Common myeloid progenitor, CD34-positive (primary cell): Measurements from ENCODE around the gene TPX2.
A peak's percentile ranks its signal among the peaks of the same experiment; 100 is the strongest.

Experiments used
- CTCF ChIA-PET: fragments of 350-600 bp; sonication (Branson Sonifier 250); formaldehyde crosslinking; loops from one replicate; lab custom pipeline; 2021; ENCODE audit warnings: antibody characterized with exemption; lab: Charles Lee
- POLR2A ChIA-PET: fragments of 350-600 bp; sonication (Branson Sonifier 250); formaldehyde crosslinking; loops from one replicate; lab custom pipeline; 2021; ENCODE audit warnings: antibody characterized with exemption; lab: Charles Lee
- DNase-seq, 3 donors: peaks; one replicate each; pipeline versions ENCODE4 v3.0.0 to v3.0.0-alpha.2; 2013
- H3K27ac ChIP-seq, 2 experiments: 1 replicate in 1 of 2; 2 replicates in 1 of 2; pipeline ENCODE4 v1.7.0; 2013; ENCODE audit warnings: inconsistent platforms in 2 of 2, low read length in 2 of 2, mild to moderate bottlenecking in 2 of 2, low read depth in 1 of 2, moderate library complexity in 1 of 2; ENCODE audit not compliant: severe bottlenecking in 2 of 2, insufficient read depth in 1 of 2, poor library complexity in 1 of 2
- H3K27me3 ChIP-seq, 5 experiments: replicated peaks in 2 of 5; 1 replicate in 3 of 5; 2 replicates in 2 of 5; pipeline versions ENCODE4 v1.6.1 to v1.7.0; 2013; ENCODE audit warnings: low read length in 4 of 5, mild to moderate bottlenecking in 2 of 5, moderate library complexity in 2 of 5, inconsistent platforms in 1 of 5; ENCODE audit not compliant: insufficient read depth in 5 of 5, control insufficient read depth in 4 of 5
- H3K36me3 ChIP-seq, 4 experiments: 1 replicate in 2 of 4; 2 replicates in 2 of 4; pipeline versions ENCODE4 v1.6.1 to v1.7.0; 2013; ENCODE audit warnings: low read length in 3 of 4, control low read depth in 1 of 4, mild to moderate bottlenecking in 1 of 4; ENCODE audit not compliant: control insufficient read depth in 4 of 4, insufficient read depth in 4 of 4
- H3K4me1 ChIP-seq, 4 experiments: 1 replicate in 3 of 4; 2 replicates in 1 of 4; pipeline versions ENCODE4 v1.6.1 to v1.7.1; 2013; ENCODE audit warnings: low read length in 3 of 4, mild to moderate bottlenecking in 3 of 4, control low read depth in 1 of 4, inconsistent platforms in 1 of 4, moderate library complexity in 1 of 4; ENCODE audit not compliant: control insufficient read depth in 4 of 4, insufficient read depth in 4 of 4; ENCODE audit errors: control extremely low read depth in 1 of 4
- H3K4me3 ChIP-seq, 7 experiments: 1 replicate in 4 of 7; 2 replicates in 3 of 7; pipeline versions ENCODE4 v1.5.1 to v1.7.0; 2013; ENCODE audit warnings: mild to moderate bottlenecking in 7 of 7, low read length in 6 of 7, moderate library complexity in 6 of 7, inconsistent platforms in 2 of 7, low read depth in 2 of 7, control low read depth in 1 of 7; ENCODE audit not compliant: insufficient read depth in 4 of 7, control insufficient read depth in 1 of 7; ENCODE audit errors: extremely low read depth in 1 of 7
- H3K9me3 ChIP-seq, 5 experiments: 1 replicate in 4 of 5; 2 replicates in 1 of 5; pipeline versions ENCODE4 v1.6.1 to v1.7.1; 2013; ENCODE audit warnings: low read length in 4 of 5, mild to moderate bottlenecking in 2 of 5, inconsistent platforms in 1 of 5, low read depth in 1 of 5, moderate library complexity in 1 of 5; ENCODE audit not compliant: control insufficient read depth in 4 of 5, insufficient read depth in 2 of 5; ENCODE audit errors: control extremely low read depth in 1 of 5
- WGBS: methylation state at CpG from one replicate; pipeline ENCODE4 v1.1.5; 2013; ENCODE audit not compliant: insufficient coverage; 5-methylcytosine and 5-hydroxymethylcytosine counted together

The TPX2 gene

DNA sequence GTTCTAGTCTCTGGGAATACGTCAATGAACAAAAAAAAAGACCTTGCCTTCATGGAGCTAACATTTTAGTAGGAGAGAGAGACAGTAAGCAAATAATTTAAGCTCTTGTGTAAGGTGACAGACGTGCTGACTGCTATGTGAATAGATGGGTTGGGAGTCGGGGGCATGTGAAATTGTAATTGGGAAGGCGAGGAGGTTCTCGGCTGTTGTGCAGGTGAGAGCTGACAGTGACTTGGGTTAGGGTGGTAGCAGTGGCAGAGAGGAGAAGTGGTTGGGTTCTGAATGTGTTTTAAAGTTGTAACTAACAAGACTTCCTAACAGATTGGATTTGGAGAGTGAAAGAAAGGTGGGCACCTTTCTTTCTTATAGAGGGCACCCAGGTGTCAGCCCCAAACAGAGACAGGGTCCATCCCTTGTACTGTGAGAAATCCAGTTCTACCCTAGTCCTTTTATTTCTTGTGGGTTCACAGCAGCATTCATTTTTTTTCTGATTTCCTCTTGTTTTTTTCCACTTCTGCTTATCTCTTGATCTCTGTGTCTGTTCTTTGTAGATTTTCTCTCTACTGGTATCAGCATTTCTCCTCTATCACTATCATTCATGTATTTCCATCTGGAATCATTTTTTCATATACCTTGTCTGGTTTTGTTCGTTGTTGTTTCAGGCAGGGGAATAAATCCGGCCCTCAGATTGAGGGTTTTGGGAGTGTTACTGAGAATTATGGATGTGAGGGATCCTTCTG is 64.6 kb downstream of the TPX2 start:
- Histone ChIP-seq H3K36me3 (peaks cover 8 to 59% (median 17%) of the 10 kb centered on the region in 4 experiments), H3K27ac (no peak overlapping the region), H3K9me3 (no peaks in the 10 kb centered on the region), H3K4me1 (peaks cover 5 to 34% (median 25%) of the 10 kb centered on the region in 4 experiments), H3K4me3 (no peak overlapping the region), H3K27me3 (no peaks in the 10 kb centered on the region)
- 46% methylated on average over 7 of the region's 7 CpGs for WGBS
- CTCF ChIA-PET: interaction anchor here (0.6 to 2.3 kb wide), 4 partner anchors 17 to 166 kb away, joined by 3 to 10 read pairs (median 4); no protein-coding TSS in a partner anchor
- POLR2A ChIA-PET: interaction anchor here (0.6 kb wide), 1 partner anchor 12 kb away, joined by 4 read pairs; no protein-coding TSS in a partner anchor
- DNase-seq: peak in 2 of 3 donors; percentile 35 to 56

DNA sequence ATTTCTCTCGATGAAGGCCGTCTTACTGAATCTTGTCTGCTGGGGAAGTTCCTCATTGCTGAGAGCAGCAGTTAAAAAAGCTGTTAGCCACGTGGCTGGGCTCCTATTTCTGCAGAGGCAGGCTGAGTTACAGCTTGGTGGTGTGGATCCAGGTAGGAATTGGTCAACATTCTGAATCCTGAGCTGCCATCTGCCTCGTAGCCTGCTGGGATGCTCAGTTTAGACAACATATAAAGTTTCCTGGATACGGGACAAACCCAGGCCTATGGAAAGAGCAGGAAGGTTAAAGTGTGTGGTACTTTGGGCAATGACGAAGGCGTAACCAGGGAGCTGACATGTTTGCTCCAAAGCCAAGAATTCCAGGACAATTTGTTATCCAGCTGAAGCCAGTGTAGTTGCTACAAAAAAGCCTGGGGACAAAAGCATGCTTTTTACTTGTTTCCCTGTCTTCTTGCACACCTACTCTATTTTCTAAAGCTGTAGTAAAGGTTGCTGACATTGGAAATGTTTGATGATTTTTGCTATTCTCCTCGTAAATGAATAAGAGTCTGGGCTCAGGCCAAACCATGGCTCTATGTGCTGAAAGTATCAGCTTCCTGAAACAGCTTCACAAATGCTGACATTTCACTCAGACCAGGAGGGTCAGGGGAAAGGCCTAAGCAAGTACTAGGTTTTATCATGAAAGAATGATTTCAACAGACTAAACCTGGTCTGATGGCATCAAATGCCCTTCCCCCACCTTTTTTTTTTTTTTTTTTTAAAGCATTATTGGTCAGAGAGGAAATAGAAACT is 67.7 kb downstream of the TPX2 start:
- POLR2A ChIA-PET: interaction anchor here (0.6 kb wide), 2 partner anchors 26 to 37 kb away, joined by 4 to 5 read pairs; no protein-coding TSS in a partner anchor
- WGBS: 47% methylated on average over 7 of the region's 8 CpGs
- peak in 2 of 3 donors; percentile 29 to 42 for DNase-seq
- Histone ChIP-seq H3K36me3 (peaks cover 0 to 30% (median 1%) of the 10 kb centered on the region in 4 experiments), H3K4me1 (peaks cover 5 to 36% (median 27%) of the 10 kb centered on the region in 4 experiments), H3K4me3 (peak overlapping the region in 1 of 7 experiments; percentile 2), H3K27me3 (no peaks in the 10 kb centered on the region), H3K27ac (no peak overlapping the region), H3K9me3 (no peaks in the 10 kb centered on the region)
- CTCF ChIA-PET: interaction anchor here (0.7 to 1.9 kb wide), 6 partner anchors 9 to 78 kb away, joined by 3 to 5 read pairs (median 3); partner anchors contain the start of gene MYLK2

DNA sequence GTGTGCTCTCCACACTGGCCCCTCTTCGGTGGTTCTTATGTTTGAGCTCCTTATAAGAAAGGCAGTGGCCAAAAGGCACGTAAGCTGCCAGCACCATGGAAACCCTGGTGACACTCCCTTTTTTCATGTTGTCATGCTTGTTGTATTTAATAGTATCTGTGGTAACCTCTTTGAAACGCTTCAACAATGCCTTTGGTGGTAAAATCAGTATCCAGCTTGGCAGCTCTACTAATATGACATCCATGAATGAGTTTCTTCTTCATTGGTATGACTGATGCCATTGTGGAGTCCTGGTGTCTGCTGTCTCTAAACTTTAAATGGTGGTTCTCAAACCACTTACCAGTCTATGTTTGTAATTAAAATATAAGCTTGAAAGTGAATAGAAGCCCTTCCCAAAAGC is 69.4 kb downstream of the TPX2 start:
- H3K9me3 ChIP-seq: no peaks in the 10 kb centered on the region
- 100% methylated on average over 2 of the region's 3 CpGs for WGBS
- CTCF ChIA-PET: interaction anchor here (1.0 to 2.0 kb wide), 6 partner anchors 10 to 144 kb away, joined by 3 to 9 read pairs (median 4); partner anchors contain the start of genes MYLK2 and PDRG1
- peaks cover 5 to 42% (median 31%) of the 10 kb centered on the region in 4 experiments for H3K4me1 ChIP-seq
- H3K4me3 ChIP-seq: no peak overlapping the region
- no peak overlapping the region for H3K27ac ChIP-seq
- peak in 1 of 3 donors; percentile 24 for DNase-seq
- no peaks in the 10 kb centered on the region for H3K27me3 ChIP-seq
- peaks cover 0 to 23% (median 1%) of the 10 kb centered on the region in 4 experiments for H3K36me3 ChIP-seq
- POLR2A ChIA-PET: no interaction called here

DNA sequence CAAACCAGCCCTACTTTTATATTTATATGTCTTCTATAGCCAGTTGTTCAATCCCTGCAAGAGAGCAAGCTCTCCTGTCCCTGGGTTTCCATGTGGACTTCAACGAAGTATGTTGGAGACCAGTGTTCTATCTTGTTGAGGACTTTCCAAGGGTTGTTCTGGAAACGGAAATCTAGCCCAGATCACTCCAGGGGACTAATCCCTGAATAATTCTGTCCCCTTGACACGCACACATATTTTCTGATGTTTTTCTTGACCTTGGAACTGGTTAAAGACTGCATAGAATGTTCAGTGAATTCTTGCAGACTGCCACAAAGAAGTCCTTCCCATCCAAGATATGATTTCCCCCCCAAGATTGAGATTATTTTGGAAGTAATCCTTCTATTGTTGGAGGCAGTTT is 70.6 kb downstream of the TPX2 start:
- H3K9me3 ChIP-seq: no peaks in the 10 kb centered on the region
- ChIA-PET POLR2A (no interaction called here), CTCF (interaction anchor here (0.9 to 2.0 kb wide), 6 partner anchors 8 to 282 kb away, joined by 3 to 9 read pairs (median 4); partner anchors contain the start of gene MYLK2)
- DNase-seq: no peak
- no peak overlapping the region for H3K4me3 ChIP-seq
- WGBS: 93% methylated on average over 2 of the region's 3 CpGs
- H3K36me3 ChIP-seq: peaks cover 0 to 14% (median 1%) of the 10 kb centered on the region in 4 experiments
- H3K4me1 ChIP-seq: peaks cover 5 to 31% (median 21%) of the 10 kb centered on the region in 4 experiments
- H3K27ac ChIP-seq: no peak overlapping the region
- H3K27me3 ChIP-seq: no peaks in the 10 kb centered on the region

DNA sequence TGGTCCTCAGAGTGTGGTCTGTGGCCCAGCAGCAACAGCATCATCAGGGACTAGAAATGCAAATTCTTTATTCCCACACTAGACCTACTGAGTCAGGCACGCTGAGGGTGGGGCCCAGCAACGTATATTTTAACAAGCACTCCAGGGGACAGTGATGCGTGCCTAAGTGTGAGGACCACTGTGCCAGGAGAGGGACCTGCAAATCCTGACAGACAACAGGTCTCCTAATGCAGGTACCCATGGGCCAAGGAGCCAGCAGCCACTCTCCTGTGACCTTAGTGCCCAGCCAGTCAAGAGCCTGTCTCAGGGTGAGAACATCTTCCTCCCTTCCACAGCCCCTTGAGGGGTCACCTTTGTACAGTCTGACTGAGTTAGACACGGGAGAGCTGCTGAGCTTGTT is 72.1 kb downstream of the TPX2 start:
- 96% methylated on average over 4 of the region's 4 CpGs for WGBS
- Histone ChIP-seq H3K27me3 (no peaks in the 10 kb centered on the region), H3K4me3 (no peak overlapping the region), H3K9me3 (no peaks in the 10 kb centered on the region), H3K4me1 (peaks cover 2 to 23% (median 18%) of the 10 kb centered on the region in 4 experiments), H3K36me3 (peaks cover 0 to 6% (median 1%) of the 10 kb centered on the region in 4 experiments), H3K27ac (no peak overlapping the region)
- CTCF ChIA-PET: interaction anchor here (0.8 to 4.0 kb wide), 4 partner anchors 10 to 39 kb away, joined by 3 to 12 read pairs (median 4); no protein-coding TSS in a partner anchor
- no peak for DNase-seq
- POLR2A ChIA-PET: no interaction called here

DNA sequence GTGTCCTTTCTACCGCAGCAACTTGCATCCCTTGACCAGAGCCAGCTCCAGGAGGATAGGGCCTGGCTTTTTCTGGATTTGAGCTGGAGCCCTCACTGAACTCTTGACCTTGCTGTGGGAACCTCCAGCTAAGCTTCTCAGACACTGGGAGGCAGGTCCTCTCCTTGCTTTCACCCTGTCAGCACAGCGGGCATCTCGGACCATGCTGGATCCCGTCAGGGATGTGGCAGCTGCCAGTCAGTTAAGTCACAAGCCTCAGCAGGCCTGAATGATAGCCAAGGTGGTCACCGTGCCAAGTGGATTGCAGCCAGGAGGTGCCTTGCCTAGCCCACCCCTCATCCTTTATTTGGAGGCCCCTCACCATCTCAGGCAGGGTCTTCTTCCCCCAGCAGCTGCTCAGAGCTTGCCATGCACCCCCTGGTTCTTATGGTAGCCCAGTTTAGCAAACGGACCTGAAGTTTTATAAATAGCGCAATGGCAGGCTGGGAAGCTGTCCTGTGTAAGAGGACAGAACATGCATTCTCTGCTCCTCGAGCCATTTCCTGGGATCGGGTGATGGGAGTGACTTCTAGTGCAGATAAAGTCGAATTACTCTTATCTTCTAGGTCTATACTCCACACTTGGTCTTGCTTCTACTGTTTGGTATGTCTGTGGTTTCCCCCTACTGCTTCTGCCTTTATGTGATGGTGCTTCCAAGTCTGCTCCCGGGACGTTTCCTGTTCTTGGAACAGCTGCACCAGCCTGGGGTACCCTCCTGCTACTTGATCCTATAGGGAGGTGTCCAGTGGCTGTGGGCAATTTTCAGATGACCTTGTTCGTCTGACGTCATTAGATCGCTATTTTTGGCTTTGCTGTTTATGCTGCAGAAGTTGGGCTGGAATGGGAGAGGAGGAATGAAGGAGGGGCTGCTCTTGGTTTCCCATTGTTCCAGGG is 73.0 kb downstream of the TPX2 start:
- ChIA-PET CTCF (interaction anchor here (0.8 to 4.0 kb wide), 2 partner anchors 12 to 22 kb away, joined by 3 to 12 read pairs; no protein-coding TSS in a partner anchor), POLR2A (no interaction called here)
- DNase-seq: peak in 1 of 3 donors; percentile 13
- 37% methylated on average over 11 of the region's 15 CpGs for WGBS
- Histone ChIP-seq H3K36me3 (peaks cover 0 to 5% (median 1%) of the 10 kb centered on the region in 4 experiments), H3K9me3 (no peaks in the 10 kb centered on the region), H3K4me3 (no peak overlapping the region), H3K27ac (no peak overlapping the region), H3K27me3 (no peaks in the 10 kb centered on the region), H3K4me1 (peaks cover 0 to 15% (median 10%) of the 10 kb centered on the region in 4 experiments)
